ENCODE results near the gene PRRG4.
"Not testable (repeated sequence)": the region's sequence is repeated elsewhere in the genome, so short reads cannot be mapped to it uniquely, and the experiment has no call there.

Gene PRRG4

DNA sequence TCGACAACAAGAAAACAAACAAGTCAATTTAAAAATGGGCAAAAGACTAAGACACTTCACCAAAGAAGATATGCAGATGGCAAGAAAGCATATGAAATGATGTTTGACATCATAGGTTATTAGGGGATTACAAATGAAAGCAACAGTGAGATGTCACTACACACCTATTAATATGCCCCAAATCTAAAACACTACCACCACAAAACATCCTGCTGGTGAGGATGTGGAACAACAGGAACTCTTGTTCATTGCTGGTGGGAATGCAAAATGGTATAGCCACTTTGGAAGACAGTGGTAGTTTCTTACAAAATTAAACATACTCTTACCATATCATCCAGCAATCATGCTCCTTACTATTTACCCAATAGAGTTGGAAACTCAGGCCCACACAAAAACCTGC, 29.0 kb downstream of the PRRG4 start:
- Histone ChIP-seq H3K9ac (ENCODE audit: low read length) (no peak overlapping the region), H3K4me3 (ENCODE audit: low read length) (no peak overlapping the region), H3K9me3 (ENCODE audit: control insufficient read depth, low read length) (no peaks in the 10 kb centered on the region), H3K36me3 (ENCODE audit: control insufficient read depth, insufficient read depth, low read length, severe bottlenecking) (no peaks in the 10 kb centered on the region), H3K4me1 (ENCODE audit: control insufficient read depth, insufficient read depth, low read length) (no peaks in the 10 kb centered on the region), H3K27me3 (replicated peaks; ENCODE audit: control insufficient read depth, insufficient read depth, low read length) (no peaks in the 10 kb centered on the region)
- no peak for DNase-seq (ENCODE audit: low read depth)

DNA sequence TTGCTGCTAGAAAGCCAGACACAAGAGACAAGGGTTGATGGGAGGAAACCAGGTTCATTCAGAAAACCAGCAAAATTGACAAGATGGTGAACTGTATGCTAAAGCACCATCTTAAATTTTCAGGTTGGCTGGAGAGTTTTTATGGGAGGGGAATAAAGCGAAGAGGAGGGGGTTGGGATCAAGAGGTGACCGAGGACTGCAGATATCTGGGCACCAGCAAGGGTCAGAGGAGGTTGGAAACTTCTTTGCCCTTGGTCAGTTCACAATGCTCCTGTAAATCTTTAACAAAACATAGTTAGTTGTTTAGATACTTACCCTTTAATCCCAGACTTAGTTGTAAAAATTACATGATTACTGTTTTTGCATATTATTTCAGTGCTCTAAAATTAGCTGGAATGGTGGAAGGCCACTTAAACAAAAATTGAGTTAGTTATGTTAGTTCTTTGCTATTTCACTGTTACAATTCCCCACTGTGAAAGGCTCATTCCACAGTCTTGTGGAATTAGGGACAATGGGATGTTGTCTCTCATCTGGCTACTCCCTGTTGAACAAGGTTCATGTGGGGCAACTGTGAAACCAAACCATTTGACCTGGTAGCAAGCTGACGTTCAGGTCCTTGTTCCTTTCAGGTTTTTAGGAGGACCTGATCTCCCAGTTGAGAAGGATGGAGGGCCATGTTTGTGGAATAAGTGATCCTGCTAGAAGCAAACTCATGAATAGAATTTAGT, 32.3 kb downstream of the PRRG4 start:
- Histone ChIP-seq H3K9ac (ENCODE audit: low read length) (no peak overlapping the region), H3K9me3 (ENCODE audit: control insufficient read depth, low read length) (peaks cover 3% of the 10 kb centered on the region), H3K4me1 (ENCODE audit: control insufficient read depth, insufficient read depth, low read length) (no peaks in the 10 kb centered on the region), H3K27me3 (replicated peaks; ENCODE audit: control insufficient read depth, insufficient read depth, low read length) (no peaks in the 10 kb centered on the region), H3K36me3 (ENCODE audit: control insufficient read depth, insufficient read depth, low read length, severe bottlenecking) (no peaks in the 10 kb centered on the region), H3K4me3 (ENCODE audit: low read length) (no peak overlapping the region)
- DNase-seq (ENCODE audit: low read depth): no peak

DNA sequence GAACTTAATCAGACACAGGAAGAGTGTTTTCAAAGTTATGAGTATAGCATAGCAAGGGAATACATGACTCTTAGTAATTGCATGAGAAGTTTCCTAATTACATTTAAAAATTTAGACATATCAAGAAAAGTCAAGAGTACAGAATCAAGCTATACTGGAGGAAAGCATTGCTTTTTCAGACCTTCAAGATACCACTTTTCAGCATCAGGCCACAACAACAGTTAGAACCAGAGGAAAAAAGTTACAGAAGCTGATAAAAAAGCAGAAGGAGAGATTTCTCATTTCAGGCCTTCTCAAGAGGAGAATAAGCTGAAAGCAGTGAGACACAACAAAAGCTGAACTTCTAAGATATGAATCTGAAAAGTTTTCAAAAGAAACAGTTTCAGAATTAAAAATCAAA, 34.8 kb downstream of the PRRG4 start:
- Histone ChIP-seq H3K9ac (ENCODE audit: low read length) (no peak overlapping the region), H3K9me3 (ENCODE audit: control insufficient read depth, low read length) (peaks cover 4% of the 10 kb centered on the region), H3K4me3 (ENCODE audit: low read length) (no peak overlapping the region), H3K27me3 (replicated peaks; ENCODE audit: control insufficient read depth, insufficient read depth, low read length) (no peaks in the 10 kb centered on the region), H3K36me3 (ENCODE audit: control insufficient read depth, insufficient read depth, low read length, severe bottlenecking) (no peaks in the 10 kb centered on the region), H3K4me1 (ENCODE audit: control insufficient read depth, insufficient read depth, low read length) (no peaks in the 10 kb centered on the region)
- no peak for DNase-seq (ENCODE audit: low read depth)

DNA sequence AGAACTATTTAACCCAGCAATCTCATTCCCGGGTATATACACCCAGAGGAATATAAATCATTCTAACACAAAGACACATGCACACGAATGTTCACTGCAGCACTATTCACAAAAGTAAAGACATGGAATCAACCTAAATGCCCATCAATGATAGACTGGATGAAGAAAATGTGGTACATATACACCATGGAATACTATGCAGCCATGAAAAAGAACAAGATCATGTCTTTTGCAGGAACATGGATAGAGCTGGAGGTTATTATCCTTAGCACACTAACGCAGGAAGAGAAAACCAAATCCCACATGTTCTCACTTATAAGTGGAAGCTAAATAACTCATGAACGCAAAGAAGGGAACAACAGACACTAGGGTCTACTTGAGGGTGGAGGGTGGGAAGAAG, 39.0 kb downstream of the PRRG4 start:
- H3K36me3 ChIP-seq (ENCODE audit: control insufficient read depth, insufficient read depth, low read length, severe bottlenecking); H3K27me3 ChIP-seq (replicated peaks; ENCODE audit: control insufficient read depth, insufficient read depth, low read length); H3K9ac ChIP-seq (ENCODE audit: low read length); H3K4me1 ChIP-seq (ENCODE audit: control insufficient read depth, insufficient read depth, low read length); H3K4me3 ChIP-seq (ENCODE audit: low read length); H3K9me3 ChIP-seq (ENCODE audit: control insufficient read depth, low read length); DNase-seq (ENCODE audit: low read depth): not testable (repeated sequence)

DNA sequence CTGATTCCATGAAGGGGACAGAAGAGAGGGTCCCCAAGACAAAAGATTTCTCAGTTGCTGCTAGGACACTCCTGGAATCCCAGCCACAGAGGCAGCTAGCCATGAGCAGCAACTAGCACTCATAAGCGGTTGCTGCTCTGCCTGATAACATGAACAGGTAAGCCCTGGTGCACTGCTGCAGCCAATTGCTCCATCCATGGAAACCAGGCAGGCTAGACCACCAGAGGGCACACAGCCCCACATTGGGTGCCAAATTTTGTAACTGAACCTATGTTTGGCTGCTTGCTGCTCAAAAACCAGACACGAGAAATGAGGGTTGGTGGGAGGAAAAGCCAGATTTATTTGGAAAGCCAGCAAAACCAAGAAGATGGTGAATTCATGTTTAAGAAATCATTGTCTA, 40.9 kb downstream of the PRRG4 start:
- no peaks in the 10 kb centered on the region for H3K27me3 ChIP-seq (replicated peaks; ENCODE audit: control insufficient read depth, insufficient read depth, low read length)
- H3K9ac ChIP-seq (ENCODE audit: low read length): no peak overlapping the region
- H3K4me3 ChIP-seq (ENCODE audit: low read length): no peak overlapping the region
- H3K36me3 ChIP-seq (ENCODE audit: control insufficient read depth, insufficient read depth, low read length, severe bottlenecking): no peaks in the 10 kb centered on the region
- H3K9me3 ChIP-seq (ENCODE audit: control insufficient read depth, low read length): peaks cover 8% of the 10 kb centered on the region
- no peaks in the 10 kb centered on the region for H3K4me1 ChIP-seq (ENCODE audit: control insufficient read depth, insufficient read depth, low read length)
- no peak for DNase-seq (ENCODE audit: low read depth)

DNA sequence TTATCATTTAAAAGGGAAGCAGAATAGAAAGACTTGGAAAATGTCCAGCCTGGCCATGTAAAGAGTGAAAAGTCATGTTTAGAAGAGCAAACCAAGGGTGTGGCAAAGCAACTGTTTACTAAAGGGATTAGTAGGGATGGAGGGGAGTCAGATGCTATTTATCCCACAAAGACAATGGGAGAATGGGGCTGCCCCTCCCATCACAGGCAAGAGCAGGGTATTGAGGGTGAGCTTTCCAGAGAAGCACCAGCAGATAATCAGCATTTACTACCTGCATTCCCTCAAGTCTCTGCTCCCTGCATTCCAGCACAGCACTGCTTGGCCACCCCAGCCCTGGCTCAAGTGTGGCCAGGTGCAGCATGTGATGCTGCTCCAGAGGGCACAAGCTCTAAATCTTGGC, 44.4 kb downstream of the PRRG4 start:
- Histone ChIP-seq H3K4me3 (ENCODE audit: low read length) (no peak overlapping the region), H3K4me1 (ENCODE audit: control insufficient read depth, insufficient read depth, low read length) (no peaks in the 10 kb centered on the region), H3K9ac (ENCODE audit: low read length) (no peak overlapping the region), H3K36me3 (ENCODE audit: control insufficient read depth, insufficient read depth, low read length, severe bottlenecking) (no peaks in the 10 kb centered on the region), H3K27me3 (replicated peaks; ENCODE audit: control insufficient read depth, insufficient read depth, low read length) (no peaks in the 10 kb centered on the region), H3K9me3 (ENCODE audit: control insufficient read depth, low read length) (peaks cover 4% of the 10 kb centered on the region)
- no peak for DNase-seq (ENCODE audit: low read depth)

GRCh38 chr11:32881286-32881685, 51.6 kb downstream of the PRRG4 start:
- no peak for DNase-seq (ENCODE audit: low read depth)
- Histone ChIP-seq H3K9me3 (ENCODE audit: control insufficient read depth, low read length) (no peaks in the 10 kb centered on the region), H3K36me3 (ENCODE audit: control insufficient read depth, insufficient read depth, low read length, severe bottlenecking) (no peaks in the 10 kb centered on the region), H3K4me1 (ENCODE audit: control insufficient read depth, insufficient read depth, low read length) (no peaks in the 10 kb centered on the region), H3K4me3 (ENCODE audit: low read length) (no peak overlapping the region), H3K27me3 (replicated peaks; ENCODE audit: control insufficient read depth, insufficient read depth, low read length) (no peaks in the 10 kb centered on the region), H3K9ac (ENCODE audit: low read length) (no peak overlapping the region)

- Histone ChIP-seq H3K4me3 (ENCODE audit: low read length) (no peak overlapping the region), H3K36me3 (ENCODE audit: control insufficient read depth, insufficient read depth, low read length, severe bottlenecking) (no peaks in the 10 kb centered on the region), H3K27me3 (replicated peaks; ENCODE audit: control insufficient read depth, insufficient read depth, low read length) (no peaks in the 10 kb centered on the region), H3K9ac (ENCODE audit: low read length) (no peak overlapping the region), H3K9me3 (ENCODE audit: control insufficient read depth, low read length) (no peaks in the 10 kb centered on the region), H3K4me1 (ENCODE audit: control insufficient read depth, insufficient read depth, low read length) (peaks cover 2% of the 10 kb centered on the region)
- no peak for DNase-seq (ENCODE audit: low read depth)
These were observed 53.7 kb downstream of the PRRG4 start for GRCh38 chr11:32883421-32883820.

DNA sequence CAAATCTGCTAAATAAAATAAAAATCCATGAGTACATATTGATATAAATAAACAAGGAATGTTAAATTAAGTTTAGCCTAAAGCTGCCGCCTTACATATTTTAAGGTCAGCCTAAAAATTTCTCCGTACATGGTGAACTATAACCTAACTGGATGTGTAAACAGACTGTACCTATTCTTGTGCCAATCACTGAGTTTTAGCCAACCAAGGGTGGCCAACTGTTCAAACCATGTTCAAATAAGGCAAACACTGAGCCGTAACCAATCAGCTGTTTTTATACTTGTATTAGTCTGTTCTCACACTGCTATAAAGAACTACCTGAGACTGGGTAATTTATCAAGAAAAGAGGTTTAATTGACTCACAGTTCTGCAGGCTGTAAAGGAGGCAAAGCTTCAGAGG, 54.3 kb downstream of the PRRG4 start:
- no peak overlapping the region for H3K4me3 ChIP-seq (ENCODE audit: low read length)
- H3K4me1 ChIP-seq (ENCODE audit: control insufficient read depth, insufficient read depth, low read length): peaks cover 8% of the 10 kb centered on the region
- no peaks in the 10 kb centered on the region for H3K27me3 ChIP-seq (replicated peaks; ENCODE audit: control insufficient read depth, insufficient read depth, low read length)
- no peaks in the 10 kb centered on the region for H3K36me3 ChIP-seq (ENCODE audit: control insufficient read depth, insufficient read depth, low read length, severe bottlenecking)
- H3K9ac ChIP-seq (ENCODE audit: low read length): no peak overlapping the region
- H3K9me3 ChIP-seq (ENCODE audit: control insufficient read depth, low read length): no peaks in the 10 kb centered on the region
- DNase-seq (ENCODE audit: low read depth): no peak

- Histone ChIP-seq H3K27me3 (replicated peaks; ENCODE audit: control insufficient read depth, insufficient read depth, low read length) (no peaks in the 10 kb centered on the region), H3K36me3 (ENCODE audit: control insufficient read depth, insufficient read depth, low read length, severe bottlenecking) (no peaks in the 10 kb centered on the region), H3K4me1 (ENCODE audit: control insufficient read depth, insufficient read depth, low read length) (peaks cover 10% of the 10 kb centered on the region), H3K4me3 (ENCODE audit: low read length) (no peak overlapping the region), H3K9me3 (ENCODE audit: control insufficient read depth, low read length) (no peaks in the 10 kb centered on the region), H3K9ac (ENCODE audit: low read length) (no peak overlapping the region)
- DNase-seq (ENCODE audit: low read depth): peak; percentile 25
These were observed 55.1 kb downstream of the PRRG4 start for GRCh38 chr11:32884770-32885384.

- Histone ChIP-seq H3K36me3 (ENCODE audit: control insufficient read depth, insufficient read depth, low read length, severe bottlenecking) (no peaks in the 10 kb centered on the region), H3K27me3 (replicated peaks; ENCODE audit: control insufficient read depth, insufficient read depth, low read length) (no peaks in the 10 kb centered on the region), H3K4me3 (ENCODE audit: low read length) (no peak overlapping the region), H3K9me3 (ENCODE audit: control insufficient read depth, low read length) (no peaks in the 10 kb centered on the region), H3K4me1 (ENCODE audit: control insufficient read depth, insufficient read depth, low read length) (peaks cover 10% of the 10 kb centered on the region), H3K9ac (ENCODE audit: low read length) (no peak overlapping the region)
- DNase-seq (ENCODE audit: low read depth): no peak
These were observed 55.8 kb downstream of the PRRG4 start for GRCh38 chr11:32885556-32885955.

DNA sequence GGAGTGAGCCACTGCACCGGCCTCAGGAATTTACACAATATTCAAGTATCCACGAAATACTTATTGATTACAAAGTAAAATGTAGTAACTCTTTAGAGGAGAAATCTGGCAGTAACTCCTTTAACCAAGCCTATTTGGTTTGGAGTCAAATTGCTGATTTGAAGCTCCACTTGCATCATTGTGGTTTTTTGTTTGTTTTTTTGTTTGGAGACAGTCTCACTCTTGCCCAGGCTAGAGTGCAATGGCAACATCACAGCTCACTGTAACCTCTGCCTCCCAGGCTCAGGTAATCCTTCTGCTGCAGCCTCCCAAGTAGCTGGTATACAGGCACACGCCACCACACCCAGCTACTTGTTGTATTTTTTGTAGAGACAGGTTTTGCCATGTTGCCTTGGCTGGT, 56.5 kb downstream of the PRRG4 start:
- H3K36me3 ChIP-seq (ENCODE audit: control insufficient read depth, insufficient read depth, low read length, severe bottlenecking): no peaks in the 10 kb centered on the region
- DNase-seq (ENCODE audit: low read depth): no peak
- no peaks in the 10 kb centered on the region for H3K9me3 ChIP-seq (ENCODE audit: control insufficient read depth, low read length)
- H3K9ac ChIP-seq (ENCODE audit: low read length): no peak overlapping the region
- no peaks in the 10 kb centered on the region for H3K27me3 ChIP-seq (replicated peaks; ENCODE audit: control insufficient read depth, insufficient read depth, low read length)
- no peak overlapping the region for H3K4me3 ChIP-seq (ENCODE audit: low read length)
- H3K4me1 ChIP-seq (ENCODE audit: control insufficient read depth, insufficient read depth, low read length): peaks cover 10% of the 10 kb centered on the region

Data from adipocyte (in vitro differentiated cells).